Measurements from ENCODE around the gene CTNNA1.

DNA sequence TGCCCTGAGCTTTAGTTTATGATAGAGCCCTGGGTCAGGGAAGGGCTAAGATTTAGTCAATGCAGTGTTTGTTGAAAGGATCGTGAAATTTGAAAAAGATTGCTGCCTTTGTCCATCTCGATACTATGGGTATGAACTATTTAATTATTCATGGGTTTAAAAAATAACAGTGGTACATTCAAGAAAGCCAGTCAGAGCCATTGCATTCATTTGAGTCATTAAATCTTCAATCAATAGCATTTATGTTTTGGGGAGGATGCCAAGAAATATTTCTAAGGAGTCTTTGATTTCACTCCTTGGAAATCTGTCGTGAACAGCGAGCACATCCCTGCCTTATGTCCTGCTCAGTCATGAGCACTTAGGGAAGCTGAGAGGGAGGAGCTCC, 176.3 kb downstream of the CTNNA1 start:
- TF ChIP-seq, protein P1, sequence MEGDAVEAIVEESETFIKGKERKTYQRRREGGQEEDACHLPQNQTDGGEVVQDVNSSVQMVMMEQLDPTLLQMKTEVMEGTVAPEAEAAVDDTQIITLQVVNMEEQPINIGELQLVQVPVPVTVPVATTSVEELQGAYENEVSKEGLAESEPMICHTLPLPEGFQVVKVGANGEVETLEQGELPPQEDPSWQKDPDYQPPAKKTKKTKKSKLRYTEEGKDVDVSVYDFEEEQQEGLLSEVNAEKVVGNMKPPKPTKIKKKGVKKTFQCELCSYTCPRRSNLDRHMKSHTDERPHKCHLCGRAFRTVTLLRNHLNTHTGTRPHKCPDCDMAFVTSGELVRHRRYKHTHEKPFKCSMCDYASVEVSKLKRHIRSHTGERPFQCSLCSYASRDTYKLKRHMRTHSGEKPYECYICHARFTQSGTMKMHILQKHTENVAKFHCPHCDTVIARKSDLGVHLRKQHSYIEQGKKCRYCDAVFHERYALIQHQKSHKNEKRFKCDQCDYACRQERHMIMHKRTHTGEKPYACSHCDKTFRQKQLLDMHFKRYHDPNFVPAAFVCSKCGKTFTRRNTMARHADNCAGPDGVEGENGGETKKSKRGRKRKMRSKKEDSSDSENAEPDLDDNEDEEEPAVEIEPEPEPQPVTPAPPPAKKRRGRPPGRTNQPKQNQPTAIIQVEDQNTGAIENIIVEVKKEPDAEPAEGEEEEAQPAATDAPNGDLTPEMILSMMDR (optimal IDR thresholded peaks at IDR 0.05 in 1 of 3, IDR thresholded peaks at IDR 0.05 in 1 of 3, conservative IDR thresholded peaks at IDR 0.05 in 1 of 3; ENCODE audit: extremely low read depth in 1 of 3, insufficient read depth in 2 of 3, low read length in 3 of 3), result no peak
- no peak for TF ChIP-seq EZH2 (IDR thresholded peaks at IDR 0.05; ENCODE audit: low read length)

Measured in keratinocyte (primary cell).